ENCODE measurements around the gene MACC1. TPM values are rescaled to one million over a fixed set of nuclear protein-coding genes. Genes with fewer than 3 reads are reported as not detected.
A peak's percentile ranks its signal among the peaks of the same experiment; 100 is the strongest.

The MACC1 gene
- total RNA-seq, 2 experiments from 2014 or later = 0.10 TPM

DNA sequence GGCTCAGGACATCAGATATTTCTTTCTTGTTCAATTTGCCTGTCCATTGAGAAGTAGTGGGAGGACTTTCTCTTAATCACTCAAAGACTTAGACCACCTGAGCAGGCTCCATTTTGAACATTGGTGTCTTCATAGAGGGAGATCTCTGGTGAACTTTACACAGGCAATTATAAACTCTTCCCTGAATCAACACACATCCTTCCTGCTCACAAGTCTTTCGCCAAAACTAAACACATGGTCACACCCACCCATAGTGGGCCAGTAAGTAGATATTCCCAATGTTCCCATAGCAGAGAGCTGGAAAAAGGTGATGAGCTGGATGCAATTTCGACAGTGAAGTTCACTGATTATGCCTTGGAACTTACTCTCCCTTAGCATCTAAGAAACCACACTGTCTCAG is 8.2 kb upstream of the MACC1 start:
- H3K36me3 Mint-ChIP-seq = no peaks in the 10 kb centered on the region
- DNase-seq = no peak
- H3K27me3 Mint-ChIP-seq = no peaks in the 10 kb centered on the region
- CTCF ChIA-PET = no interaction called here
- intact Hi-C loops (cut with micrococcal nuclease) = no loop called here
- POLR2A ChIA-PET = no interaction called here
- H3K4me1 Mint-ChIP-seq (ENCODE audit: low read depth) = no peaks in the 10 kb centered on the region
- no peak overlapping the region for H3K27ac Mint-ChIP-seq
- no peaks in the 10 kb centered on the region for H3K9me3 Mint-ChIP-seq
- H3K4me3 Mint-ChIP-seq = no peak overlapping the region

GRCh38 chr7:20224025-20224424 is 6.8 kb upstream of the MACC1 start:
- no peak for DNase-seq
- CTCF ChIA-PET = no interaction called here
- Mint-ChIP-seq H3K27ac (no peak overlapping the region), H3K4me1 (ENCODE audit: low read depth) (no peaks in the 10 kb centered on the region), H3K4me3 (no peak overlapping the region), H3K36me3 (no peaks in the 10 kb centered on the region), H3K27me3 (no peaks in the 10 kb centered on the region), H3K9me3 (no peaks in the 10 kb centered on the region)
- intact Hi-C loops (cut with micrococcal nuclease) = no loop called here
- POLR2A ChIA-PET = no interaction called here

- no peaks in the 10 kb centered on the region for H3K4me1 Mint-ChIP-seq (ENCODE audit: low read depth)
- H3K4me3 Mint-ChIP-seq = no peak overlapping the region
- intact Hi-C loops (cut with micrococcal nuclease) = no loop called here
- DNase-seq = no peak
- CTCF ChIA-PET = no interaction called here
- no peaks in the 10 kb centered on the region for H3K27me3 Mint-ChIP-seq
- no peaks in the 10 kb centered on the region for H3K9me3 Mint-ChIP-seq
- H3K27ac Mint-ChIP-seq = no peak overlapping the region
- H3K36me3 Mint-ChIP-seq = no peaks in the 10 kb centered on the region
- POLR2A ChIA-PET = no interaction called here
Observed at GRCh38 chr7:20223356-20223755, 6.2 kb upstream of the MACC1 start.

- intact Hi-C loops (cut with micrococcal nuclease) = no loop called here
- Mint-ChIP-seq H3K36me3 (no peaks in the 10 kb centered on the region), H3K27me3 (no peaks in the 10 kb centered on the region), H3K9me3 (no peaks in the 10 kb centered on the region), H3K4me3 (no peak overlapping the region), H3K4me1 (ENCODE audit: low read depth) (no peaks in the 10 kb centered on the region), H3K27ac (no peak overlapping the region)
- ChIA-PET CTCF (no interaction called here), POLR2A (no interaction called here)
- DNase-seq = no peak
Observed at GRCh38 chr7:20222219-20222828, 5.1 kb upstream of the MACC1 start.

DNA sequence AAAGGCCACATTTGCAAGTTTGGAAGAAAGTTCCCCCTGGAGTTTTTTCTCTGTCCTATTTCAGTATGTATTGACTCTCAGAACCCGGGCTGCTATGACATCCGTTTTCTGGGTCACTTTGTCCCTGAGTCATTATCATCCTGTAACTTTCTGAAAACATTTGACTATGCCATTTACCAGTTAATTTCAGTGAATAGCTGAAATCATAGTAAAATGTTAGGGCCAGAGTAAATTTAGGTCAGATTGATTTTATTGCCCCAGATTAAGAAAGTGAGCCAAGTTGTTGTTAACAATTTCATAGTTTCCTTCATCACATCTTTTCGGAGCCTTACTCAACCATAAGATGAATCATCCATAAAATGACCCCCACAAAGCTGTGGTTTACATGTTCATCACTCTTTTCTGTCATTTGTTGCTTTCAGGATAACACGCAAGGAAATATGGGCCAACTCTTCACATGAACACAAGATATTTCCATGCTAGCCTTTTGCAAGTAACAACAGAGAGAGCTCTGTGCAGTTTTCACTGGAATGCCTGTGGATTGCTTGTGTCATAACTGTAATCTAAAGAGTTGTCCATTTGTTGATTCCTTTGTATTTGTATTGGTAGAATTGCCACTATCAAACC is 3.9 kb upstream of the MACC1 start:
- no peaks in the 10 kb centered on the region for H3K4me1 Mint-ChIP-seq (ENCODE audit: low read depth)
- DNase-seq = no peak
- no peaks in the 10 kb centered on the region for H3K9me3 Mint-ChIP-seq
- no peak overlapping the region for H3K4me3 Mint-ChIP-seq
- no peak overlapping the region for H3K27ac Mint-ChIP-seq
- ChIA-PET POLR2A (no interaction called here), CTCF (no interaction called here)
- H3K27me3 Mint-ChIP-seq = peaks cover 2% of the 10 kb centered on the region
- no peaks in the 10 kb centered on the region for H3K36me3 Mint-ChIP-seq
- intact Hi-C loops (cut with micrococcal nuclease) = no loop called here

GRCh38 chr7:20220293-20220761 is 3.1 kb upstream of the MACC1 start:
- Mint-ChIP-seq H3K36me3 (no peaks in the 10 kb centered on the region), H3K9me3 (no peaks in the 10 kb centered on the region), H3K4me3 (no peak overlapping the region), H3K27ac (no peak overlapping the region), H3K27me3 (peaks cover 2% of the 10 kb centered on the region), H3K4me1 (ENCODE audit: low read depth) (no peaks in the 10 kb centered on the region)
- intact Hi-C loops (cut with micrococcal nuclease) = no loop called here
- POLR2A ChIA-PET = no interaction called here
- CTCF ChIA-PET = no interaction called here
- DNase-seq = no peak

- Mint-ChIP-seq H3K4me1 (ENCODE audit: low read depth) (no peaks in the 10 kb centered on the region), H3K27ac (no peak overlapping the region), H3K27me3 (peaks cover 2% of the 10 kb centered on the region), H3K9me3 (no peaks in the 10 kb centered on the region), H3K36me3 (no peaks in the 10 kb centered on the region), H3K4me3 (no peak overlapping the region)
- ChIA-PET CTCF (interaction anchor here (1.2 kb wide), 1 partner anchor 34 kb away, joined by 4 read pairs; no protein-coding TSS in a partner anchor), POLR2A (no interaction called here)
- peak; percentile 9 for DNase-seq
- intact Hi-C loops (cut with micrococcal nuclease) = no loop called here
Observed at GRCh38 chr7:20219446-20220292, 2.5 kb upstream of the MACC1 start.

DNA sequence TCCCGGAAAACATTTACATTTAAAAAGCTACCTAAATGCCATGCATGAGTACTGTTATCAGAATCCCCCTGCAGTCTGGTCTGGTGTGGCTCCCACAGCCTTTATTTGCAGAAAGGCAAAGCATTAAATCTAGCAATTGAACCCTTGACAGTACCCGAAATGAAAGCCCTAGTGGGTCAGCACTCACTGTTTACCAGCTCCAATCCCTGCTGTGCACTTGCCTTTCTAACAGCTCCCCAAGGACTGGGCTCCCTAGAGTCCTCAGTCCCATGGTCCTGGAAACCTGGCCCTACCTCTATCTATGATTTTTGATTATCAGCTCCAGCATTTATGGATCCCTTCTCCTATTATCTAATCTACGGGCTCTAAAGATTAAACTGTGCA is 1.9 kb upstream of the MACC1 start:
- intact Hi-C loops (cut with micrococcal nuclease) = no loop called here
- H3K9me3 Mint-ChIP-seq = no peaks in the 10 kb centered on the region
- H3K27ac Mint-ChIP-seq = no peak overlapping the region
- no peaks in the 10 kb centered on the region for H3K36me3 Mint-ChIP-seq
- no peak for DNase-seq
- H3K4me1 Mint-ChIP-seq (ENCODE audit: low read depth) = no peaks in the 10 kb centered on the region
- peaks cover 2% of the 10 kb centered on the region for H3K27me3 Mint-ChIP-seq
- H3K4me3 Mint-ChIP-seq = no peak overlapping the region
- CTCF ChIA-PET = interaction anchor here (1.2 kb wide), 1 partner anchor 34 kb away, joined by 4 read pairs; no protein-coding TSS in a partner anchor
- POLR2A ChIA-PET = no interaction called here

- intact Hi-C loops (cut with micrococcal nuclease) = no loop called here
- ChIA-PET CTCF (interaction anchor here (1.2 kb wide), 1 partner anchor 35 kb away, joined by 4 read pairs; no protein-coding TSS in a partner anchor), POLR2A (no interaction called here)
- H3K9me3 Mint-ChIP-seq = no peaks in the 10 kb centered on the region
- H3K27me3 Mint-ChIP-seq = peaks cover 2% of the 10 kb centered on the region
- H3K27ac Mint-ChIP-seq = no peak overlapping the region
- H3K4me1 Mint-ChIP-seq (ENCODE audit: low read depth) = no peaks in the 10 kb centered on the region
- H3K36me3 Mint-ChIP-seq = no peaks in the 10 kb centered on the region
- H3K4me3 Mint-ChIP-seq = no peak overlapping the region
- DNase-seq = no peak
Observed at GRCh38 chr7:20218279-20218678, 1.1 kb upstream of the MACC1 start.

DNA sequence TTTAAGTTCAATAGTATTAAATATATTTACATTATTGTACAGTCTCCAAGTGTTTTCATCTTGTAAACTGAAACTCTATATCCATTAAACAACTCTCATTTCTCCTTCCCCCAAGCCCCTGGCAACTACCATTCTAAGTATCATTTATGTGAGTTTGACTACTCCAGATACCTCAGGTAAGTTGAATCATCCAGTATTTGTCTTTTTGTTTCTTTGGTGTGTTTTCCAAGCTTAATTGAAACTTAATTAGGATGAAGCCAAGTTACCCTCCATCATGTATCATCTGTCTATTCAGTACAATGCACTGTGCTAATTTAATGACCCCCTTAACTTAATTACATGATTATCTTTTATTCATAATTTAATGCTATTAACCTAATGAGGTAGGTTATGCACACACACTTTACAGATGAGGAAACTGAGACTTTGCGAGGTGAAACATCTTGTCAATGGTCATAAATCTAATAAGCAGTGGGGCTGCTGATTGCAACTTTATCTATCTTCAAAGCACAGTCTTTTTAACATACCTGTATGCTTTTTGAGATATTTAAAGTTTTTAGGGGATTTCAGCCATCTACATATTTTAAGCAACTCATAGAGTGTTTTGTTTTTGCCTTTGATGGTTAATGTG is 663 bp downstream of the MACC1 start:
- CTCF ChIA-PET = no interaction called here
- Mint-ChIP-seq H3K4me3 (no peak overlapping the region), H3K27me3 (peaks cover 2% of the 10 kb centered on the region)

GRCh38 chr7:20214921-20215669 is 2.1 kb downstream of the MACC1 start:
- Mint-ChIP-seq H3K9me3 (peaks cover 2% of the 10 kb centered on the region), H3K27me3 (peaks cover 2% of the 10 kb centered on the region), H3K4me1 (ENCODE audit: low read depth) (no peaks in the 10 kb centered on the region), H3K36me3 (no peaks in the 10 kb centered on the region), H3K27ac (no peak overlapping the region), H3K4me3 (no peak overlapping the region)
- ChIA-PET POLR2A (no interaction called here), CTCF (no interaction called here)
- DNase-seq = no peak
- intact Hi-C loops (cut with micrococcal nuclease) = no loop called here

More for the DNA sequence above, 663 bp downstream of the MACC1 start:
- intact Hi-C loops (cut with micrococcal nuclease) = no loop called here
- Mint-ChIP-seq H3K36me3 (no peaks in the 10 kb centered on the region), H3K27ac (no peak overlapping the region), H3K9me3 (no peaks in the 10 kb centered on the region), H3K4me1 (ENCODE audit: low read depth) (no peaks in the 10 kb centered on the region)
- POLR2A ChIA-PET = no interaction called here
- DNase-seq = no peak

GRCh38 chr7:20214132-20214531 is 3.1 kb downstream of the MACC1 start:
- ChIA-PET CTCF (no interaction called here), POLR2A (no interaction called here)
- H3K9me3 Mint-ChIP-seq = peaks cover 2% of the 10 kb centered on the region
- intact Hi-C loops (cut with micrococcal nuclease) = no loop called here
- no peak overlapping the region for H3K4me3 Mint-ChIP-seq
- H3K36me3 Mint-ChIP-seq = no peaks in the 10 kb centered on the region
- H3K27me3 Mint-ChIP-seq = peaks cover 2% of the 10 kb centered on the region
- H3K4me1 Mint-ChIP-seq (ENCODE audit: low read depth) = no peaks in the 10 kb centered on the region
- no peak for DNase-seq
- H3K27ac Mint-ChIP-seq = no peak overlapping the region

Data from activated CD4-positive, alpha-beta memory T cell treated with anti-CD3 and anti-CD28 coated beads for 36 hours (primary cell).